ENCODE results near the gene CHIA. TPM values are rescaled to one million over a fixed set of nuclear protein-coding genes. Genes with fewer than 3 reads are reported as not detected.

Gene CHIA
- total RNA-seq, 1 experiment from 2014 or later: not detected

- TF ChIP-seq YY1 (IDR thresholded peaks at IDR 0.05; ENCODE audit: extremely low read depth, insufficient replicate concordance, low read depth, low read length) (no peak), RAD21 (IDR thresholded peaks at IDR 0.05; ENCODE audit: low read depth) (no peak), SIN3A (IDR thresholded peaks at IDR 0.05; ENCODE audit: low read depth) (no peak)
- ChIA-PET POLR2A (interaction anchor here (0.6 kb wide), 1 partner anchor 1332 kb away, joined by 5 read pairs; no protein-coding TSS in a partner anchor), RAD21 (ENCODE audit: low non-redundant PET in 1 of 2, low total read pairs in 2 of 2, uncharacterized antibody in 2 of 2, unreplicated experiment in 2 of 2) (no interaction called here), CTCF (no interaction called here)
- no peak overlapping the region for H3K4me2 ChIP-seq (ENCODE audit: low read length)
- H3K4me1 ChIP-seq (ENCODE audit: control insufficient read depth in 1 of 2, insufficient read depth in 2 of 2, low read length in 2 of 2): no peaks in the 10 kb centered on the region
- H3K4me3 ChIP-seq (replicated peaks in 1 of 2; ENCODE audit: low read depth in 1 of 2, low read length in 2 of 2): no peak overlapping the region
- H3K27me3 ChIP-seq (ENCODE audit: insufficient read depth, low read length): peaks cover 20% of the 10 kb centered on the region; the same call in 1 of the 2 replicates
- H3K36me3 ChIP-seq (ENCODE audit: control insufficient read depth in 1 of 2, insufficient read depth in 2 of 2, low read length in 2 of 2): no peaks in the 10 kb centered on the region
- H3K9me3 ChIP-seq (ENCODE audit: control insufficient read depth in 1 of 2, insufficient read depth in 1 of 2, low read depth in 1 of 2, low read length in 2 of 2): no peaks in the 10 kb centered on the region
- H3K27ac ChIP-seq (ENCODE audit: low read depth, low read length): no peak overlapping the region
- H3K9ac ChIP-seq (ENCODE audit: low read length): no peak overlapping the region
- no peaks in the 10 kb centered on the region for H3K79me2 ChIP-seq (ENCODE audit: insufficient read depth, low read length)
- intact Hi-C loops (cut with micrococcal nuclease): no loop called here
- no peaks in the 10 kb centered on the region for H3K9me2 ChIP-seq (ENCODE audit: insufficient read depth)
- H2AFZ ChIP-seq (ENCODE audit: low read depth, low read length, poor library complexity, severe bottlenecking): no peak overlapping the region
- ATAC-seq: no peak
- BruUV-seq (replicated peaks): no TSS peak
- no peak for DNase-seq (ENCODE audit: low read depth, low spot score)
- H4K20me1 ChIP-seq (ENCODE audit: insufficient read depth): no peaks in the 10 kb centered on the region
These were observed 29.6 kb downstream of the CHIA start for GRCh38 chr1:111320066-111320879.

GRCh38 chr1:111323231-111323630 is 32.6 kb downstream of the CHIA start:
- H3K9me3 ChIP-seq (ENCODE audit: control insufficient read depth in 1 of 2, insufficient read depth in 1 of 2, low read depth in 1 of 2, low read length in 2 of 2): no peaks in the 10 kb centered on the region
- RAD21 ChIA-PET (ENCODE audit: low non-redundant PET in 1 of 2, low total read pairs in 2 of 2, uncharacterized antibody in 2 of 2, unreplicated experiment in 2 of 2): no interaction called here
- H3K4me3 ChIP-seq (replicated peaks in 1 of 2; ENCODE audit: low read depth in 1 of 2, low read length in 2 of 2): no peak overlapping the region
- H2AFZ ChIP-seq (ENCODE audit: low read depth, low read length, poor library complexity, severe bottlenecking): no peak overlapping the region
- no peak overlapping the region for H3K4me2 ChIP-seq (ENCODE audit: low read length)
- no peaks in the 10 kb centered on the region for H3K4me1 ChIP-seq (ENCODE audit: control insufficient read depth in 1 of 2, insufficient read depth in 2 of 2, low read length in 2 of 2)
- intact Hi-C loops (cut with micrococcal nuclease): no loop called here
- no peak for DNase-seq (ENCODE audit: low read depth, low spot score)
- H4K20me1 ChIP-seq (ENCODE audit: insufficient read depth): no peaks in the 10 kb centered on the region
- 0 out of 2 replicates have a peak, but pooled peaks cover 5% of the 10 kb centered on the region for H3K27me3 ChIP-seq (ENCODE audit: insufficient read depth, low read length)
- no peaks in the 10 kb centered on the region for H3K9me2 ChIP-seq (ENCODE audit: insufficient read depth)
- no peaks in the 10 kb centered on the region for H3K79me2 ChIP-seq (ENCODE audit: insufficient read depth, low read length)
- no peaks in the 10 kb centered on the region for H3K36me3 ChIP-seq (ENCODE audit: control insufficient read depth in 1 of 2, insufficient read depth in 2 of 2, low read length in 2 of 2)
- BruUV-seq (replicated peaks): no TSS peak
- POLR2A ChIA-PET: no interaction called here
- ATAC-seq: no peak
- H3K27ac ChIP-seq (ENCODE audit: low read depth, low read length): no peak overlapping the region
- TF ChIP-seq EGR1 (IDR thresholded peaks at IDR 0.05; ENCODE audit: low read depth) (no peak), EZH2 (IDR thresholded peaks at IDR 0.05) (no peak), SP1 (IDR thresholded peaks at IDR 0.05; ENCODE audit: low read depth) (no peak), YY1 (IDR thresholded peaks at IDR 0.05; ENCODE audit: extremely low read depth, insufficient replicate concordance, low read depth, low read length) (no peak), CTCF (IDR thresholded peaks at IDR 0.05 in 2 of 3, conservative IDR thresholded peaks at IDR 0.05 in 1 of 3; ENCODE audit: borderline replicate concordance in 1 of 3, insufficient read depth in 1 of 3, low read depth in 2 of 3, low read length in 2 of 3) (no peak)
- CTCF ChIA-PET: no interaction called here
- no peak overlapping the region for H3K9ac ChIP-seq (ENCODE audit: low read length)

Measured in HCT116 (cell line).